Inferior parietal cortex (tissue), 1 donor: Measurements from ENCODE around the gene OR1L4.

Experiments used
- DNase-seq: peaks from one replicate; pipeline ENCODE4 v3.0.0-alpha.2; 2016; ENCODE audit errors: extremely low spot score

The OR1L4 gene, protein sequence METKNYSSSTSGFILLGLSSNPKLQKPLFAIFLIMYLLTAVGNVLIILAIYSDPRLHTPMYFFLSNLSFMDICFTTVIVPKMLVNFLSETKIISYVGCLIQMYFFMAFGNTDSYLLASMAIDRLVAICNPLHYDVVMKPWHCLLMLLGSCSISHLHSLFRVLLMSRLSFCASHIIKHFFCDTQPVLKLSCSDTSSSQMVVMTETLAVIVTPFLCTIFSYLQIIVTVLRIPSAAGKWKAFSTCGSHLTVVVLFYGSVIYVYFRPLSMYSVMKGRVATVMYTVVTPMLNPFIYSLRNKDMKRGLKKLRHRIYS

GRCh38 chr9:122723690-122724089 is at the start of gene OR1L4:
OR1L4 (plus strand) TSS chr9:122723990; CDS start chr9:122723990, 0 bp downstream.
- DNase-seq: no peak

GRCh38 chr9:122684851-122685250 is 38.9 kb upstream of the OR1L4 start:
- no peak for DNase-seq

- DNase-seq: no peak
Observed at GRCh38 chr9:122695696-122696095, 28.1 kb upstream of the OR1L4 start.

GRCh38 chr9:122718038-122718437 is 5.8 kb upstream of the OR1L4 start:
- no peak for DNase-seq

GRCh38 chr9:122719218-122719617 is 4.6 kb upstream of the OR1L4 start:
- no peak for DNase-seq

DNA sequence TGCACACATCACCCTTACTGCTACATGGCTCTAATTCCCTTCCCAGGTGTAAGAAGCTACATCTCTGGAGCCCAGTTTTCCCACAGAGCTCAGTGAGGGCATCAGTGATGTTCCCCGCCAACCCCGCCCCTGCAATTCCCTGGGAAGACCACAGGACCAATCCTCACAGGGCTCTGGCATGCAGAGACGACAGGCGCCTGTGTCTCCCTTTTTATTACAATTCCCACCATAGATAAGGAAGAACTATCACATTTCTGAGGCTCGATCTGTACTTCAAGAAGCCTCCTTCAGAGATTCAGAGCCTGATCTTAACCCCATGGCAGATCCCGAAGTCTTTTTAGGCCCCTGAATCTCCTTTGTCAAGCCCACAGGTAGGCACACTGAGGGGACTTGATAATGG is 18.2 kb downstream of the OR1L4 start, which contains the start of gene OR1L6:
Gene OR1L6, plus strand, starts transcription at position 301 of the 400 bp plus-strand sequence. CDS start 7,545 bp downstream, outside the sequence.
- no peak for DNase-seq

DNA sequence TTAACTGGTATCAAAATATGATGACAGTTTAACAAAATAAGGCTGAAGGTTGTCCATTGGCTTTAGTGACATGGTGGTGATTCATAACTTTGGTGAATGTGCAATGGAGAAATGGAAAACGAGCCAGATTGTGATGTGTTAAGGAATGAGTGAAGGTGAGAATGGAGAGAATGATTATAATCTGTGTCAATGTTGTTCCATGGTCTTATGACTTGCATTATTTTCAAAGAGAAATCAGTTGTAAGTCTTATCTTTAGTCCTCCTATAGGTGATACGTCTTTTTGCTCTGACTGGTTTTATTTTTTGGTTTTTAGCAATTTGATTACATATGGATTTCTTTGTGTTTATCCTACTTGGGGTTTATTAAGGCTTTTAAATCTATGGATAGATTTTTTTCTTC is 31.0 kb downstream of the OR1L4 start:
- no peak for DNase-seq

- DNase-seq: no peak
Observed at GRCh38 chr9:122767817-122768216, 44.0 kb downstream of the OR1L4 start.
